ENCODE measurements around the gene EPX.

EPX gene

DNA sequence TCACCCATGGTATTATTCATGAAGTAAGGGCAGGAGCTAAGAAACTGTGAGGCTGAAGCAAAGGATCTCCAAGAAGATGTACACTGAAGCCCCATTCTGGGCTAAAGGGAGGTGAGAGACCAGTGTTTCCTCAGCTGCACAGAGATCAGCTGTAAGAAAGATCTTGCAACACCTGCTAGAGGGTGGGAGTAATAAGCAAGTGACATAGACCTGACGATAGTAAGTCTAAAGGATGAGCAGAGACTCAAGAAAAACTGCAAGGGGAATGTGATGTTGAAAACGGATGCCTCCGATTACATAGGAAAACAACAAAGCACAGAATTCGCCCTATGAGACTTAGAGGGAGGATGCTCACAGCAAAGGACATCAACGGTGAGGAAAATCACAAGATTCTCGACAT is 25.8 kb upstream of the EPX start, which contains the start of gene OR4D2:
Gene OR4D2 (plus strand): TSS at position 301 of the 400 bp plus-strand sequence. CDS start 2,674 bp downstream, outside the sequence.
- Histone ChIP-seq H3K27me3 (peaks cover 83% of the 10 kb centered on the region), H3K36me3 (no peaks in the 10 kb centered on the region), H3K4me3 (ENCODE audit: low read depth, low read length) (no peak within 1 kb of the TSS), H3K9me3 (no peaks in the 10 kb centered on the region), H3K4me1 (no peaks in the 10 kb centered on the region)
- no peak for DNase-seq
- TF ChIP-seq, protein P1, sequence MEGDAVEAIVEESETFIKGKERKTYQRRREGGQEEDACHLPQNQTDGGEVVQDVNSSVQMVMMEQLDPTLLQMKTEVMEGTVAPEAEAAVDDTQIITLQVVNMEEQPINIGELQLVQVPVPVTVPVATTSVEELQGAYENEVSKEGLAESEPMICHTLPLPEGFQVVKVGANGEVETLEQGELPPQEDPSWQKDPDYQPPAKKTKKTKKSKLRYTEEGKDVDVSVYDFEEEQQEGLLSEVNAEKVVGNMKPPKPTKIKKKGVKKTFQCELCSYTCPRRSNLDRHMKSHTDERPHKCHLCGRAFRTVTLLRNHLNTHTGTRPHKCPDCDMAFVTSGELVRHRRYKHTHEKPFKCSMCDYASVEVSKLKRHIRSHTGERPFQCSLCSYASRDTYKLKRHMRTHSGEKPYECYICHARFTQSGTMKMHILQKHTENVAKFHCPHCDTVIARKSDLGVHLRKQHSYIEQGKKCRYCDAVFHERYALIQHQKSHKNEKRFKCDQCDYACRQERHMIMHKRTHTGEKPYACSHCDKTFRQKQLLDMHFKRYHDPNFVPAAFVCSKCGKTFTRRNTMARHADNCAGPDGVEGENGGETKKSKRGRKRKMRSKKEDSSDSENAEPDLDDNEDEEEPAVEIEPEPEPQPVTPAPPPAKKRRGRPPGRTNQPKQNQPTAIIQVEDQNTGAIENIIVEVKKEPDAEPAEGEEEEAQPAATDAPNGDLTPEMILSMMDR (IDR thresholded peaks at IDR 0.05; ENCODE audit: low read depth, low read length): no peak

DNA sequence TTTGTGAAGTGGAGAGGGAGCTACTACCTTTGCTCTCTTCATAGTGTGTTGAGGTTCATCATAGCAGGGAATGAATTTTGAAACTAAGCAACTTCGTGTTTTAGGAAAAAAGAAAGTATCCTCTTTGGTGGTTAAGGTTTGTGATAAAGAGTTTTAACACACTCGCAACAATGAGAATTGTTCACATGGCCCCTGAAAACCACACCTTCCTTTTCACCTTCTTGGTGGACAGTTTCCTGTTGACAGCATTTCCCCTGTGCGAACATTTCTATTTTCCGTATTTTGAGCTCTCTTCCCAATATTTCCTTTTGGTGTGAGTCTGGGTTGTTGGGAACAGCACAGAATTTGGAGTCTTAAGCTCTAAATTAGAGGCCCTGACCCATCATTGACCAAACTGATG is 21.9 kb upstream of the EPX start:
- no peak overlapping the region for H3K4me3 ChIP-seq (ENCODE audit: low read depth, low read length)
- no peaks in the 10 kb centered on the region for H3K9me3 ChIP-seq
- peaks cover 60% of the 10 kb centered on the region for H3K27me3 ChIP-seq
- no peaks in the 10 kb centered on the region for H3K4me1 ChIP-seq
- TF ChIP-seq, protein P1 (IDR thresholded peaks at IDR 0.05; ENCODE audit: low read depth, low read length): no peak
- no peaks in the 10 kb centered on the region for H3K36me3 ChIP-seq
- DNase-seq: no peak

DNA sequence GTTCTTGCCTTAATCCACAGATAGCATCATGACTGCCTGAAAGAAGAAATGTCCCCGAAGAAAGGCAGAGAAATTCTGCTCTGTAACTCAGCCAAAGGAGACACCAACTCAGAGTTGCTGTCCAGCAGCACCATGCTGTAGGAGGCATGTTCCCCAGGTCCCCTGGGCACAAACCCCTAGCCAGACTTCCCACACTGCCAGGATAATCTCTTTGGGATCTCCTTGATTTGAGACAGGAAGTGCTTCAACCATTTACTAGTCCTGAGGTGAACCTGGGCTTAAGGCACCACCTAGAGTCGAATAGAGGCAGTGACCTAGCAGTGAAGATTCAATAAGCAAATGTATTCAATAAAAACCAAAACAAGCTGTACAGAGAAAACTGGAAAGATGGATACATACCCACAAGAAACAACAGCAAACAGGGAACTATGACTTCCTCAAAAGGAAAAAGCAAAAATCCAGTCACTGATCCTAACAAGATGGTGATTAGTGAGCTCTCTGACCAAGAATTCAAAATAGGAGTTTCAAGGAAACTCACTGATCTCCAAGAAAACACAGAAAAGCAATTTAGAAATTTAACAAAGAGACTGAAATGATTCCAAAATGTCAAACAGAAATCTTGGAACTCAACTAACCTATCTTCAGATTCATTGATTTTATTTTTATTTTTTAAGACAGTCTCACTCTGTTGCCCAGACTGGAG is 20.0 kb upstream of the EPX start:
- TF ChIP-seq, protein P1 (IDR thresholded peaks at IDR 0.05; ENCODE audit: low read depth, low read length): peak; percentile 67
- Histone ChIP-seq H3K4me1 (no peaks in the 10 kb centered on the region), H3K9me3 (no peaks in the 10 kb centered on the region), H3K4me3 (ENCODE audit: low read depth, low read length) (no peak overlapping the region), H3K36me3 (no peaks in the 10 kb centered on the region), H3K27me3 (peaks cover 58% of the 10 kb centered on the region)
- DNase-seq: no peak

DNA sequence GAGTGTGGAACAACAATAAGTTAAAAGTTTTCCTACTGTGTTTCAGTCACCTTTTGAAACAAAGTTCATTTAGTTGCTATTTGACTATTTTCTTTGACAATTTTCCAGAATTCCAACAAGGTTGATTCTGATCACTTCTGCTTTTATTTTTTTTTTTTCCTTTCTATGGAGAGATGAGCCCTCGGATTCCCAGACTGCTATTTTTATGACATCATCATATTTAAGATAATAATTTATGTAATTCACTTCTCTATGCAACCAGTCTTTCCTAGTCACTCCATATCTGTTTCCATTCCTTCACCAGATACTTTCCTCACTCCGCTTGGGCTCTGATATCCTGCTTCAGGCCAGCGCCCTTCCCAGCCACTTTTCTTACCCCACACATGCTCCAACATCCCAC is 17.7 kb upstream of the EPX start:
- H3K4me3 ChIP-seq (ENCODE audit: low read depth, low read length): no peak overlapping the region
- no peaks in the 10 kb centered on the region for H3K36me3 ChIP-seq
- TF ChIP-seq, protein P1 (IDR thresholded peaks at IDR 0.05; ENCODE audit: low read depth, low read length): no peak

DNA sequence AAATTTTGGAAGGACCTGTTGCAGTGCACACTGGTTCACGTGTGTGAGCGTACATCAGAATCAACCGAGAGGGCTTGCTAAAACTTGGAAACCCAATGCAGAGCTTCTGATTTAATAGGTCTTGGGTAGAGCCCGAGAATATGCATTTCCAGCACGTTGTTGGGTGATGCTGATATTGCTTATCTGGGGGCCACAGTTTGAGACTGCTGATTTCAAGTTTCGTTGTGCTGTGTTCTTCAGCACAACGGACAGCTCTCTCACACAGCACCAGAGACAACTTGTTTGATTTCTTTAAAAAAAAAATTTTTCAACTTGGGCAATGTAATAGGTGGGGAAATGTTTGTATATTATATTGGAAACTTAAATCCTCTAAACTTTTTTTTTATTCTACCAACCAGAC is 16.3 kb upstream of the EPX start:
- TF ChIP-seq, protein P1 (IDR thresholded peaks at IDR 0.05; ENCODE audit: low read depth, low read length): no peak
- peaks cover 28% of the 10 kb centered on the region for H3K27me3 ChIP-seq
- no peak for DNase-seq

More for the DNA sequence above, 17.7 kb upstream of the EPX start:
- peaks cover 40% of the 10 kb centered on the region for H3K27me3 ChIP-seq
- no peaks in the 10 kb centered on the region for H3K9me3 ChIP-seq
- no peaks in the 10 kb centered on the region for H3K4me1 ChIP-seq
- no peak for DNase-seq

DNA sequence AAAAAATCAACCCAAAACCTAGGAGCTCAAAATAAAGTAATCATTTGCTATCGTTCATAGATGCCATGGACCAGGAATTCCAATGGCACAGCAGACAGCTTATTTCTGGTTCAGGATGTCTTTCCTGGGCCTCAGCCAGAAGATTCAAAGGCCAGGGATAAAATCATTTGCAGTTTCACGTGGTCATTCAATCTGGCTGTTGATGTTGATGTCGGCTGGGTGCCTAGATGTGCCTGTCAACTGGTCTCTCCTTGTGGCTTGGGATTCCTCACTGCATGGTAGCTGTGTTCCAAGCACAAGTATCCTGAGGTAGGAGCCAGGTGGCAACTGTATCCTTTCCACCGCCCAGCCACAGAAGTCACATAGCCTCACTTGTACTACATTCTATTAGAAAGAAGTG is 10.7 kb upstream of the EPX start:
- H3K4me3 ChIP-seq (ENCODE audit: low read depth, low read length): no peak overlapping the region
- H3K27me3 ChIP-seq: peaks cover 9% of the 10 kb centered on the region
- no peaks in the 10 kb centered on the region for H3K36me3 ChIP-seq
- H3K4me1 ChIP-seq: no peaks in the 10 kb centered on the region
- no peak for DNase-seq
- H3K9me3 ChIP-seq: no peaks in the 10 kb centered on the region
- TF ChIP-seq, protein P1 (IDR thresholded peaks at IDR 0.05; ENCODE audit: low read depth, low read length): no peak

More for the DNA sequence above, 16.3 kb upstream of the EPX start:
- H3K4me1 ChIP-seq: no peaks in the 10 kb centered on the region
- H3K9me3 ChIP-seq: no peaks in the 10 kb centered on the region
- H3K36me3 ChIP-seq: no peaks in the 10 kb centered on the region
- H3K4me3 ChIP-seq (ENCODE audit: low read depth, low read length): no peak overlapping the region
